HL-60 (cell line): ENCODE data around the gene MAGEB3.

Experiments used
- GABPA ChIP-seq: IDR thresholded peaks from 2 replicates; pipeline ENCODE4 v1.6.1; 2012; ENCODE audit warnings: low read depth
- POLR2AphosphoS5 ChIP-seq: IDR thresholded peaks from 2 replicates; pipeline ENCODE4 v1.6.1; 2012; ENCODE audit warnings: low read depth
- TF ChIP-seq, protein P1 (sequence below): IDR thresholded peaks from one replicate; pipeline ENCODE4 v1.5.1; 2011; ENCODE audit warnings: low read length, control low read depth, inconsistent platforms; ENCODE audit not compliant: insufficient read depth
- TF ChIP-seq, protein P2 (sequence below): IDR thresholded peaks from 2 replicates; pipeline ENCODE4 v1.6.1; 2012; ENCODE audit warnings: low read depth; ENCODE audit not compliant: insufficient replicate concordance

- TF ChIP-seq, protein P1, sequence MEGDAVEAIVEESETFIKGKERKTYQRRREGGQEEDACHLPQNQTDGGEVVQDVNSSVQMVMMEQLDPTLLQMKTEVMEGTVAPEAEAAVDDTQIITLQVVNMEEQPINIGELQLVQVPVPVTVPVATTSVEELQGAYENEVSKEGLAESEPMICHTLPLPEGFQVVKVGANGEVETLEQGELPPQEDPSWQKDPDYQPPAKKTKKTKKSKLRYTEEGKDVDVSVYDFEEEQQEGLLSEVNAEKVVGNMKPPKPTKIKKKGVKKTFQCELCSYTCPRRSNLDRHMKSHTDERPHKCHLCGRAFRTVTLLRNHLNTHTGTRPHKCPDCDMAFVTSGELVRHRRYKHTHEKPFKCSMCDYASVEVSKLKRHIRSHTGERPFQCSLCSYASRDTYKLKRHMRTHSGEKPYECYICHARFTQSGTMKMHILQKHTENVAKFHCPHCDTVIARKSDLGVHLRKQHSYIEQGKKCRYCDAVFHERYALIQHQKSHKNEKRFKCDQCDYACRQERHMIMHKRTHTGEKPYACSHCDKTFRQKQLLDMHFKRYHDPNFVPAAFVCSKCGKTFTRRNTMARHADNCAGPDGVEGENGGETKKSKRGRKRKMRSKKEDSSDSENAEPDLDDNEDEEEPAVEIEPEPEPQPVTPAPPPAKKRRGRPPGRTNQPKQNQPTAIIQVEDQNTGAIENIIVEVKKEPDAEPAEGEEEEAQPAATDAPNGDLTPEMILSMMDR, result no peak
- TF ChIP-seq GABPA (no peak), POLR2AphosphoS5 (no peak)
- TF ChIP-seq, protein P2, sequence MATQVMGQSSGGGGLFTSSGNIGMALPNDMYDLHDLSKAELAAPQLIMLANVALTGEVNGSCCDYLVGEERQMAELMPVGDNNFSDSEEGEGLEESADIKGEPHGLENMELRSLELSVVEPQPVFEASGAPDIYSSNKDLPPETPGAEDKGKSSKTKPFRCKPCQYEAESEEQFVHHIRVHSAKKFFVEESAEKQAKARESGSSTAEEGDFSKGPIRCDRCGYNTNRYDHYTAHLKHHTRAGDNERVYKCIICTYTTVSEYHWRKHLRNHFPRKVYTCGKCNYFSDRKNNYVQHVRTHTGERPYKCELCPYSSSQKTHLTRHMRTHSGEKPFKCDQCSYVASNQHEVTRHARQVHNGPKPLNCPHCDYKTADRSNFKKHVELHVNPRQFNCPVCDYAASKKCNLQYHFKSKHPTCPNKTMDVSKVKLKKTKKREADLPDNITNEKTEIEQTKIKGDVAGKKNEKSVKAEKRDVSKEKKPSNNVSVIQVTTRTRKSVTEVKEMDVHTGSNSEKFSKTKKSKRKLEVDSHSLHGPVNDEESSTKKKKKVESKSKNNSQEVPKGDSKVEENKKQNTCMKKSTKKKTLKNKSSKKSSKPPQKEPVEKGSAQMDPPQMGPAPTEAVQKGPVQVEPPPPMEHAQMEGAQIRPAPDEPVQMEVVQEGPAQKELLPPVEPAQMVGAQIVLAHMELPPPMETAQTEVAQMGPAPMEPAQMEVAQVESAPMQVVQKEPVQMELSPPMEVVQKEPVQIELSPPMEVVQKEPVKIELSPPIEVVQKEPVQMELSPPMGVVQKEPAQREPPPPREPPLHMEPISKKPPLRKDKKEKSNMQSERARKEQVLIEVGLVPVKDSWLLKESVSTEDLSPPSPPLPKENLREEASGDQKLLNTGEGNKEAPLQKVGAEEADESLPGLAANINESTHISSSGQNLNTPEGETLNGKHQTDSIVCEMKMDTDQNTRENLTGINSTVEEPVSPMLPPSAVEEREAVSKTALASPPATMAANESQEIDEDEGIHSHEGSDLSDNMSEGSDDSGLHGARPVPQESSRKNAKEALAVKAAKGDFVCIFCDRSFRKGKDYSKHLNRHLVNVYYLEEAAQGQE, result no peak
These were observed 47.9 kb downstream of the MAGEB3 start for GRCh38 chrX:30278365-30278764.
